Putamen (tissue), 1 donor: ENCODE data around the gene RREB1.

ENCODE experiments used
- DNase-seq: peaks from one replicate; pipeline ENCODE4 v3.0.0-alpha.2; 2016; ENCODE audit warnings: low spot score

Gene RREB1

GRCh38 chr6:7300926-7301325, 193.2 kb downstream of the RREB1 start:
- DNase-seq = no peak
